Stimulated activated CD4-positive, alpha-beta T cell treated with anti-CD3 and anti-CD28 coated beads, TNF-alpha, amount 100 ng/mL, for 24 hours (primary cell): ENCODE data around the gene EPHA3.

ENCODE experiments used
- DNase-seq, 3 experiments: peaks; one replicate each; pipeline ENCODE4 v3.0.0-alpha.2; 2020; ENCODE audit warnings: low read depth in 3 of 3

EPHA3 gene

DNA sequence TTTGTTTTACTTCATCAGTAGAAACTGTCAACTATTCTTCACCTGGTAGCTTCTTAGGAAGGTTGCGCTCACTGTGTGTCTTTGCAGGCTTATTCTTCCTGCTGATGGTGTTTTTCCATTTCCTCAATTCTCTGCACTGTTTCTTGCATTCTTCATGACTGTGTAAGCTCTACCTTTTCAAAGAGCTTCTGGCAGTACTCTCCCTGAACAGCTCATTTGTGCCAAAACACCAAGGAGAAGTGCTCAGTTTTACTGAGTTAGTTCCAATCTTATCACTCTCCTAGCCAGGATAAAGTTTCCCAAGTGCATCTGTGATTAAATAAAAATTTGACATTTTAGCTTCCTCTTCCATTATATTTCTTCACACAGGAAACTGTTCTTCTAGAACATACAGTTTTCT, 339.8 kb downstream of the EPHA3 start:
- DNase-seq, result no peak

- no peak for DNase-seq
These were observed 341.7 kb downstream of the EPHA3 start for GRCh38 chr3:89449086-89449485.

GRCh38 chr3:89452066-89452465, 344.6 kb downstream of the EPHA3 start:
- no peak for DNase-seq

DNA sequence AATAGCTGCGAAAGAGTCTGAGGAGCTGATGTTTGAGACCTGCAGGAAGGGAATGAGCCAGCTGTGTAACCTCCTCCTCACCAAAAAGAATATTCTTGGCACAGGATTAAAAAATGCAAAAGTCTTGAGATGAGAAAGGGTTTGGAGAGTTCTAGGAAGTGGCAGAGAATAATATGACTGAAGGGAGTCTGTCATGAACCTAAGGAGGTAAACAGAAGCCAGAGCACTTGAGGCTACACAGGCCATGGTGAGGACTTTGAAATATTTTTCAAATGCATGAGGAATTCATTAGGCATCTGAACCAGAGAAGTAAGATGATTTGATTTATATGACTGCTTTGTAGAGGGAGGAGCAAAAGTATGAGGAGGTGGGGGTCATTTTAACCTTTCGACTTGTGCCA, 347.8 kb downstream of the EPHA3 start:
- DNase-seq, result no peak

GRCh38 chr3:89467898-89468363, 360.5 kb downstream of the EPHA3 start:
- no peak for DNase-seq

DNA sequence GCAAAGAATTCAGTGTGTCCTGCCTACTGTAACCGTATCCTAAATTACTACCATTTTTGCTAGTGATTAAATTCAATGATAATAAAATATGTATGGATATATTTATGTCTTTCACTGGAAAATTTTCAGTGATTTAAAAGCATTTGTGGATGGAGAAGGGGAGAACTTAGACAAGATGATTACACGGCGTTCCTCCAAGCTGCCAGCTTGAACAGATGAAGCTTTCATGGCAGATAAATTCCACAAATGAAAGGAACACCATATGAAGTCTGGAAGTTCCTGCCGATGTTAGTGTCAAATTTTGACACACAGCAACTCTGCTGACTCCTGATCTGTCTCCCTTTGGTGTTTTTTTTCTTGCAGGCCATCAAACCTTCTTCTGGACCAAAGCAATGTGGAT, 364.7 kb downstream of the EPHA3 start:
- no peak for DNase-seq

- no peak for DNase-seq
These were observed 367.1 kb downstream of the EPHA3 start for GRCh38 chr3:89474333-89475130.

DNA sequence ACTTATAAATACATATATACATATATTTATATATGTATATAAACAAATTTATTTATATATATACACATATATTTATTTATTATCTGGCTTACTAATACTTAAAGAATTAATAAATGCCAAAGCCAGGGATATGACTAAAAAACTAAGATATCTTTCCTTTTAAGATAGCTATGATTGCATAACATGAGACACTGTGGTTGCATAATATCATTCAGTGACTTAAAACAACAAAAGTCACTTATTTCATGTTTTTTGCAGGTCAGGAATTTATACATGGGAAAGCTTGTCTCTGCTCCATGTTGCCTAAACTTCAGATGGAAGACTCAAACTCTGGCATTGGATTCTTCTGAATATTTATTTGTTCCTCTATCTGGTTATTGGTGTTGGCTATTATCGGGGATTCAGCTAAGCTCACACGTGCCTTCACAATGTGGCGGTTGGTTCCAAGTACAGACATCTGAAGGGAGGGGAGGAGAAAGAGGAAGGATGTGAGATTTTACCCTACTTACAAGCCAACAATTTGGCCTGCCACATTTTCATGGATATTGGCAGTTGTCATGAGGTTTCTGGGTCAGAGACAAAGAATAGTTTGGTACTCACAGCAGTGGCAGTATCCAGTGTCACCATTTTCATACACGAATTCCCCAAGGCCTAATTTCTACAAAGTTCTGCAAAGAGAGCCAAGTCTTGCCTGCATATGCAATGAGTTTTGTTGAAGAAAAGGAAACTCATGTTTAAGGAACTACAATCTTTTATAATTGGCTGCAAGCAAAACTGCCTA, 381.6 kb downstream of the EPHA3 start:
- DNase-seq, result no peak

DNA sequence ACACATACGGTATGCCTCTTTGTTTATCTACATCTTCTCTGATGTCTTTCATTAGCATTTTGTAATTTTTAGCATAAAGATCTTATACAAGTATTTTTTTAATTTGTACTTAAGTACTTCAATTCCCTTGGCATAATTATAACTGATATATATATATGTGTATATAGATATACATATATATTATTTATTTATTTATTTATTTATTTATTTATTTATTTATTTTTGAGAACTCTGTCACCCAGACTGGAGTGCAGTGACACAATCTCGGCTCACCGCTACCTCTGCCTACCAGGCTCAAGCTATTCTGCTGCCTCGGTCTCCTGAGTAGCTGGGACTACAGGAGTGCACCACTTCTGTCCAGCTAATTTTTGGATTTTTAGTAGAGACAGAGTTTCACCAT, 382.7 kb downstream of the EPHA3 start:
- no peak for DNase-seq

GRCh38 chr3:89494734-89495133, 387.3 kb downstream of the EPHA3 start:
- no peak for DNase-seq

DNA sequence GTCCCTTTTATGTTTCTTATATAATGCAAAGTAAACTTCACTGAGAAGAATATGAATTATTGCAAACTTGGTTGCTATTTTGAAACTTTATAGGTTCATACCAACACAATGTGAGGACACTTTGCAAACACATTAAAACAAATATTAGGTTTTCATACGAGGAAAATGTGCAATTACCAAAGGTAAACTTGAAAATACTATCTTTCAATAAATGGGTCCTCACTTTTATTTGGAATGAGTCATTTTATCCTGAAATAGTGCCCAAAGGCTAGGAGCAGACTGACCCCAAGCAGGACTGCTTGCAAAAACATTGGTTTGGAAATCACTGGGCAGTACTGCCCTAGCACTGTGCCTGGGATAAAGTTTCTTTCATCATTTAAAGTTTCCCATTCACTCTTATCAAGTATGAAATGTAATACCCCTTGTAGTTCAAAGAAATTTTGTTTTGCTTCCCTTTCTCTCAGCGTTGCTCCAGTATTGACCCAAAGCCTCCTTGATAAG, 396.5 kb downstream of the EPHA3 start:
- DNase-seq, result no peak

DNA sequence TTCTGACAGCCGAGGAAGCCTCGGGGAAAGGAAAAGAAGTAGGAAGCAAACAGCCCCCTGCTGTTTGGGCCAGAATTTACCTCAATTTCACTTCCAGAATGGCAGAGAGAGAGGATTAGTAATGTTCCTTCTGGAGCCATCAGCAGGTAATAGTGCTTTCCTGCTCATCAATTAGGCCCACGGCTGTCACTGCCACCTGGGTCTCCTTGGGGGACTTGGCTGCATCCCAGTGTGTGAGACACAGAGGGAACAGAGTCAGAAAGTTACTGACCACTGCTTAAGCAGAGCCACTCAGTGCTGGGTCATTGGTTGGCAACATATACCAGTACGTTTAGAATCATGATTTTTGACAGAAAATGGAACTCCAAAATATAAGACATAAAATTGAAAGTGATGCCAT, 397.0 kb downstream of the EPHA3 start:
- DNase-seq, result no peak

DNA sequence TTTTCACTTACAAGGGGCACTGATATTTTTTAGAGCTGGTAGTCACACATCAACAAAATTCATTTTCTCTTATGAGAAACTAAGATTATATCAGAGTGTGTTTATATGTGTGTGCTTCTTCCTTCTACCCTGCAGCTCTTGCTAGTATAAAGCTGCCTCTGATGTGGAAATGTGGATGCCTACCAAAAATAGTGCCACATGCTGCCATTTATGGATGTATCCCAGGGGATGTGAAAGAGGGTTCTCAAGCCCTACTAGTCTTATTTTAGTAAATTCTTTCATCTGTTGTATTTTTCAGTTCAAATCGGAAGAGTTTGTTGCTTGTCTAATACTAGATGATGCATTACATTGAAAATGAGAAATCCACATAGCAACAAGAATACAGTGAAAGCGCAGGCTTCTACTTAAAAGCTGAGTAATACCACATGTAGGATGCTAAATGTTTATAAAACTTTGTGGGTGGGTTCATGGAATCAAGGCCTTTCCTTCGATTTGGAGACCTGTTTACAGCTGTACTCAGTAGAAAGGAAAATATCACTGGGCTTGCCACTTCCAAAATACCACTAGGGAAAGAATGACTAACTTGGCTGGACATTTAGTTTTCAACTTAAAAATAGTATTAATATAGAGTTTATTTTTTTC, 399.2 kb downstream of the EPHA3 start:
- no peak for DNase-seq

- DNase-seq, result no peak
These were observed 413.9 kb downstream of the EPHA3 start for GRCh38 chr3:89521328-89521727.

DNA sequence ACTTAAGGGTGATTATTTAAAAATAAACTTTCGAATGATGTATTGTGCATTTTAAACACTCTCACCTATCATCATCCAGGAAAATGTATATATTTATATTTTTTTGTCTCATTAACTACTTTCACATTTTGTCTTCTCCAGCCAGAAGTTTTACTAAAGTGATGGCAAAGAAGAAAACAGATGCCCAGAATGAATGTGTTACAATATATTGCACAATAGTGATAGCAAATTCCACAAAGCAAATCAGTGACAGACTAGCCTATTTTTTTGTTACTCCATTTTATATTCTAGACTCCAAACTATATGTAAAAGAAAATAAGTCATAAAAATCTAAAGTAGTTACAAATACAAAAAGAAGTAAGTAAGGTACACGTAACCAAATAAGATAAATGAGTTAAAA, 414.7 kb downstream of the EPHA3 start:
- DNase-seq, result no peak

- DNase-seq, result no peak
These were observed 418.2 kb downstream of the EPHA3 start for GRCh38 chr3:89525609-89526008.

- no peak for DNase-seq
These were observed 420.4 kb downstream of the EPHA3 start for GRCh38 chr3:89527736-89528305.
